Measurements from ENCODE around the gene MYADML2. TPM values are rescaled to one million over a fixed set of nuclear protein-coding genes. Genes with fewer than 3 reads are reported as not detected.

MYADML2 gene
- total and polyA plus RNA-seq, 10 of the 15 experiments (the other 5 are each of a cell fraction or from before 2014, with no cell fraction given): not detected

GRCh38 chr17:81900181-81900820 lies 46.7 kb downstream of the MYADML2 start (continued):
- TF ChIP-seq ZBTB4 (CRISPR knock-in tag; IDR thresholded peaks at IDR 0.05) (no peak), SREBF2 (IDR thresholded peaks at IDR 0.05; ENCODE audit: low read length) (no peak), CREB1 (IDR thresholded peaks at IDR 0.05; ENCODE audit: low read depth) (no peak), BRCA1 (IDR thresholded peaks at IDR 0.05; ENCODE audit: low read depth, low read length) (no peak), ZBTB40 (IDR thresholded peaks at IDR 0.05; ENCODE audit: borderline replicate concordance) (no peak), ZNF687 (IDR thresholded peaks at IDR 0.05) (no peak)

All from GM12878 (cell line).